HepG2 (cell line): ENCODE data around the gene SCART1. TPM values are rescaled to one million over a fixed set of nuclear protein-coding genes. Genes with fewer than 3 reads are reported as not detected.

ENCODE experiments used
- ATAC-seq: fragments of 200-7000 bp; cut with Tn5 transposase; 3 replicates; pipeline ENCODE4 v1.9.1; 2020; ENCODE audit warnings: mild to moderate bottlenecking, moderate library complexity
- BruUV-seq: library from RNA; stranded (reverse); fragments of 400-500 nt; replicated peaks from 2 replicates; lab custom pipeline; 2021; lab: Mats Ljungman, UMichigan
- CTCF ChIA-PET: fragments of 300-600 bp; formaldehyde crosslinking; extraction: SDS; loops from one replicate; lab custom pipeline; 2021; ENCODE audit warnings: low total read pairs, inconsistent platforms, low intra/inter-chr PET ratio; lab: Yijun Ruan, JAX
- POLR2A ChIA-PET: fragments of 350-600 bp; sonication (Branson Sonifier 250); formaldehyde crosslinking; loops from one replicate; lab custom pipeline; 2020; ENCODE audit warnings: antibody characterized with exemption, inconsistent platforms; lab: Yijun Ruan, JAX
- DNase-seq: peaks from one replicate; pipeline ENCODE4 v3.0.0-alpha.2; 2015; ENCODE audit warnings: low spot score
- FAIRE-seq: peaks from 3 replicates; lab custom pipeline; 2011; peaks lifted over from hg19 to GRCh38; lab: Jason Lieb, UNC
- H2AFZ ChIP-seq: one replicate; pipeline ENCODE4 v1.6.1; 2011; ENCODE audit warnings: low read length, inconsistent platforms
- H3K27ac ChIP-seq: fragments of 300-600 bp; 3 replicates; pipeline ENCODE4 v1.8.0; 2011; ENCODE audit warnings: mixed run types, mild to moderate bottlenecking, mixed read lengths, low read length, inconsistent platforms; ENCODE audit not compliant: insufficient read depth; ENCODE audit errors: extremely low read length
- H3K27me3 ChIP-seq, 2 experiments: fragments of 200-600 bp in 1 of 2; 2 replicates in 1 of 2; 3 replicates in 1 of 2; pipeline versions ENCODE4 v1.6.0 to v1.8.0; 2011; ENCODE audit warnings: low read length in 2 of 2, mild to moderate bottlenecking in 2 of 2, moderate library complexity in 2 of 2, inconsistent platforms in 1 of 2; ENCODE audit not compliant: insufficient read depth in 2 of 2, control insufficient read depth in 1 of 2
- H3K36me3 ChIP-seq, 2 experiments: fragments of 200-600 bp in 1 of 2; replicated peaks in 1 of 2; 2 replicates in 1 of 2; 3 replicates in 1 of 2; pipeline versions ENCODE4 v1.5.1 to v1.8.0; 2011; ENCODE audit warnings: low read length in 2 of 2, inconsistent platforms in 1 of 2; ENCODE audit not compliant: insufficient read depth in 2 of 2, control insufficient read depth in 1 of 2
- H3K4me1 ChIP-seq: 2 replicates; pipeline ENCODE4 v1.5.1; 2012; ENCODE audit warnings: low read length, inconsistent platforms; ENCODE audit not compliant: insufficient read depth
- H3K4me2 ChIP-seq: 2 replicates; pipeline ENCODE4 v1.6.0; 2011; ENCODE audit warnings: low read depth, low read length, inconsistent platforms
- H3K4me3 ChIP-seq, 3 experiments: fragments of 200-600 bp in 1 of 3; sonication (generic), shearing (Covaris generic) in 1 of 3; replicated peaks in 1 of 3; 2 replicates each; pipeline ENCODE4 v1.5.1; 2011 to 2016; ENCODE audit warnings: low read length in 3 of 3, inconsistent platforms in 2 of 3, low read depth in 2 of 3, mild to moderate bottlenecking in 2 of 3, control low read depth in 1 of 3, mixed read lengths in 1 of 3; ENCODE audit not compliant: insufficient read depth in 1 of 3
- H3K79me2 ChIP-seq: one replicate; pipeline ENCODE4 v1.6.1; 2011; ENCODE audit warnings: low read length, inconsistent platforms; ENCODE audit not compliant: insufficient read depth
- H3K9ac ChIP-seq: 2 replicates; pipeline ENCODE4 v1.6.0; 2011; ENCODE audit warnings: mild to moderate bottlenecking, low read depth, low read length, inconsistent platforms; ENCODE audit not compliant: insufficient read depth
- H3K9me3 ChIP-seq: 2 replicates; pipeline ENCODE4 v1.5.1; 2012; ENCODE audit warnings: mild to moderate bottlenecking, low read length
- H4K20me1 ChIP-seq: 2 replicates; pipeline ENCODE4 v1.6.0; 2011; ENCODE audit warnings: inconsistent platforms, mild to moderate bottlenecking, low read length, moderate library complexity; ENCODE audit not compliant: insufficient read depth
- ATF4 ChIP-seq, 2 experiments: fragments of 450-650 bp in 1 of 2; sonication (generic) in 1 of 2; formaldehyde crosslinking; IDR thresholded peaks; 2 replicates each; pipeline versions ENCODE4 v1.5.0 to v1.8.0; 2020 to 2022; ENCODE audit warnings: mild to moderate bottlenecking in 1 of 2, missing genetic modification reagents in 1 of 2
- BRCA1 ChIP-seq: sonication (generic); formaldehyde crosslinking; IDR thresholded peaks from 2 replicates; pipeline ENCODE4 v1.4.0; 2020; ENCODE audit warnings: missing genetic modification reagents
- CENPT ChIP-seq: sonication (generic); formaldehyde crosslinking; IDR thresholded peaks from 2 replicates; pipeline ENCODE4 v1.8.0; 2022; ENCODE audit warnings: low read depth, mild to moderate bottlenecking, moderate library complexity, missing genetic modification reagents
- FOXJ3 ChIP-seq: sonication (generic); formaldehyde crosslinking; IDR thresholded peaks from 2 replicates; pipeline ENCODE4 v1.4.0; 2020; ENCODE audit warnings: missing genetic modification reagents, mild to moderate bottlenecking, borderline replicate concordance
- KAT7 ChIP-seq: IDR thresholded peaks from 2 replicates; pipeline ENCODE4 v1.6.1; 2018; ENCODE audit warnings: borderline replicate concordance, missing compliant biosample characterization
- KDM1A ChIP-seq: IDR thresholded peaks from 2 replicates; pipeline ENCODE4 v1.6.1; 2016; ENCODE audit warnings: missing compliant biosample characterization
- SMAD1 ChIP-seq: sonication (generic); formaldehyde crosslinking; IDR thresholded peaks from 2 replicates; pipeline ENCODE4 v1.4.0; 2020; ENCODE audit warnings: missing genetic modification reagents, low read depth, mild to moderate bottlenecking, borderline replicate concordance
- SMYD3 ChIP-seq: sonication (generic); formaldehyde crosslinking; IDR thresholded peaks from 2 replicates; pipeline ENCODE4 v1.8.1; 2023; ENCODE audit warnings: mild to moderate bottlenecking, missing genetic modification reagents
- SOX6 ChIP-seq, 2 experiments: fragments of 450-650 bp in 1 of 2; sonication (generic) in 1 of 2; formaldehyde crosslinking in 1 of 2; IDR thresholded peaks; 2 replicates each; pipeline versions ENCODE4 v1.4.0 to v1.6.1; 2017 to 2020; ENCODE audit warnings: antibody characterized with exemption in 1 of 2, mild to moderate bottlenecking in 1 of 2, missing genetic modification reagents in 1 of 2
- TCF7 ChIP-seq: sonication (generic); IDR thresholded peaks from 2 replicates; pipeline ENCODE4 v1.6.1; 2016; ENCODE audit warnings: antibody characterized with exemption, low read depth
- TFAP4 ChIP-seq: sonication (generic); IDR thresholded peaks from 2 replicates; pipeline ENCODE4 v1.6.1; 2016; ENCODE audit warnings: low read depth, borderline replicate concordance
- YEATS2 ChIP-seq: sonication (generic); formaldehyde crosslinking; IDR thresholded peaks from 2 replicates; pipeline ENCODE4 v1.4.0; 2020; ENCODE audit warnings: missing genetic modification reagents, borderline replicate concordance
- ZMYM4 ChIP-seq: sonication (generic); formaldehyde crosslinking; IDR thresholded peaks from 2 replicates; pipeline ENCODE4 v1.8.1; 2023; ENCODE audit warnings: mild to moderate bottlenecking, missing genetic modification reagents
- ZNF20 ChIP-seq: sonication (generic); formaldehyde crosslinking; IDR thresholded peaks from 2 replicates; pipeline ENCODE4 v1.4.0; 2020; ENCODE audit warnings: mild to moderate bottlenecking, moderate library complexity, missing genetic modification reagents
- ZNF329 ChIP-seq: sonication (generic); formaldehyde crosslinking; IDR thresholded peaks from 2 replicates; pipeline ENCODE4 v1.9.0; 2021; ENCODE audit warnings: low read depth, mild to moderate bottlenecking, missing genetic modification reagents
- ZNF629 ChIP-seq: sonication (generic); formaldehyde crosslinking; conservative IDR thresholded peaks from 2 replicates; pipeline ENCODE4 v1.5.0; 2020; ENCODE audit warnings: missing genetic modification reagents
- in situ Hi-C: cut with HindIII; loops from 2 replicates; pipeline ENCODE4 v1.10.0; 2017; ENCODE audit warnings: low pct_unique_long_range_greater_than_20kb; ENCODE audit not compliant: extremely low pct_ligation_motif_present
- intact Hi-C: fragments of 100-400 bp; cut with micrococcal nuclease; formaldehyde crosslinking; loops from one replicate; pipeline ENCODE4 v1.10.0; 2022; ENCODE audit not compliant: unreplicated experiment
- polyA plus RNA-seq, 8 experiments: library from polyadenylated mRNA; depleted of rRNA in 3 of 8; stranded (reverse) in 7 of 8; unstranded in 1 of 8; fragments of >200 nt; fragmentation: Illumina TruSeq in 4 of 8; extraction: Trizol in 4 of 8; gene quantifications; 2 replicates each; pipeline versions ENCODE4 v1.2.1 to v1.2.3, GENCODE V29; 2011 to 2016; ENCODE audit warnings: low read depth in 4 of 8, missing spikeins in 1 of 8, mixed read lengths in 1 of 8; ENCODE audit not compliant: insufficient read depth in 1 of 8
- total RNA-seq, 5 experiments: library from RNA; depleted of rRNA; stranded (reverse); fragments of >200 nt; fragmentation: Illumina TruSeq; extraction: Trizol; gene quantifications; 2 replicates each; pipeline ENCODE4 v1.2.3, GENCODE V29; 2016; ENCODE audit warnings: low read depth in 1 of 5
- TF ChIP-seq, protein P1 (sequence below): sonication (generic); formaldehyde crosslinking; IDR thresholded peaks from 2 replicates; pipeline ENCODE4; 2020; ENCODE audit warnings: missing genetic modification reagents, mild to moderate bottlenecking, borderline replicate concordance

Gene SCART1
- total and polyA plus RNA-seq, 2 of the 13 experiments (the other 11 are each of a cell fraction or from before 2014, with no cell fraction given) = 0.46 to 1.1 TPM

DNA sequence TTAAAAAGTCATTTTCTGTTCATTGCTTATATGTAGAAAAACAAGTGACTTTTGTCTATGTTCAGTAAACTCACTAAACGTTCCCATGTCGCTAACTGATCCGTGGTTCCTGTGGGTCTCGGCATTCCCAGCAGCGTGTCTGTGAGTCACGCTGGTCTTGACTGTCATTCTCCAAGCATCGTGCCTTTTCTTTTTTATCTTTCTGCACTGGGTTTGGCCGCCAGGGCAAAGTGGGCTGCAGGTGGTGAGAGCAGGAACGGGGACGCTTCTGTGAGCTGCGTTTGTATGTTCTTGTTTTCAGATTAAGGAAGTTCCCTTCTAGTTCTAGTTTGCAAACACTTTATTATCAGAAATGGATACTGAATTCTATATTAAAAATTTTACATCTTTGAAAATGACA is 6.8 kb upstream of the SCART1 start (continued):
- TF ChIP-seq, protein P1, sequence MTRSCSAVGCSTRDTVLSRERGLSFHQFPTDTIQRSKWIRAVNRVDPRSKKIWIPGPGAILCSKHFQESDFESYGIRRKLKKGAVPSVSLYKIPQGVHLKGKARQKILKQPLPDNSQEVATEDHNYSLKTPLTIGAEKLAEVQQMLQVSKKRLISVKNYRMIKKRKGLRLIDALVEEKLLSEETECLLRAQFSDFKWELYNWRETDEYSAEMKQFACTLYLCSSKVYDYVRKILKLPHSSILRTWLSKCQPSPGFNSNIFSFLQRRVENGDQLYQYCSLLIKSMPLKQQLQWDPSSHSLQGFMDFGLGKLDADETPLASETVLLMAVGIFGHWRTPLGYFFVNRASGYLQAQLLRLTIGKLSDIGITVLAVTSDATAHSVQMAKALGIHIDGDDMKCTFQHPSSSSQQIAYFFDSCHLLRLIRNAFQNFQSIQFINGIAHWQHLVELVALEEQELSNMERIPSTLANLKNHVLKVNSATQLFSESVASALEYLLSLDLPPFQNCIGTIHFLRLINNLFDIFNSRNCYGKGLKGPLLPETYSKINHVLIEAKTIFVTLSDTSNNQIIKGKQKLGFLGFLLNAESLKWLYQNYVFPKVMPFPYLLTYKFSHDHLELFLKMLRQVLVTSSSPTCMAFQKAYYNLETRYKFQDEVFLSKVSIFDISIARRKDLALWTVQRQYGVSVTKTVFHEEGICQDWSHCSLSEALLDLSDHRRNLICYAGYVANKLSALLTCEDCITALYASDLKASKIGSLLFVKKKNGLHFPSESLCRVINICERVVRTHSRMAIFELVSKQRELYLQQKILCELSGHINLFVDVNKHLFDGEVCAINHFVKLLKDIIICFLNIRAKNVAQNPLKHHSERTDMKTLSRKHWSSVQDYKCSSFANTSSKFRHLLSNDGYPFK (CRISPR knock-in tag) = no peak
- no peak for TF ChIP-seq TCF7
- no peak for TF ChIP-seq YEATS2
- TF ChIP-seq BRCA1 (CRISPR knock-in tag) = no peak
- TF ChIP-seq KDM1A (CRISPR knock-in tag) = no peak
- no peak for TF ChIP-seq ZMYM4 (CRISPR knock-in tag)

- DNase-seq = no peak
- BruUV-seq = no TSS peak
- CTCF ChIA-PET = no interaction called here
- TF ChIP-seq ATF4 (CRISPR knock-in tag; IDR thresholded peaks at IDR 0.05) = no peak
- no peak for TF ChIP-seq CENPT (CRISPR knock-in tag)
- TF ChIP-seq FOXJ3 = no peak
- no peak for TF ChIP-seq TFAP4
- no peak for TF ChIP-seq KAT7 (CRISPR knock-in tag)
- no peak for TF ChIP-seq SMYD3 (CRISPR knock-in tag)
- no peak for TF ChIP-seq ZNF329 (CRISPR knock-in tag)
- TF ChIP-seq SMAD1 (CRISPR knock-in tag) = no peak
- no peak for TF ChIP-seq ZNF629 (CRISPR knock-in tag)
- no peak for TF ChIP-seq ZNF20 (CRISPR knock-in tag)
- no peak for TF ChIP-seq SOX6 (IDR thresholded peaks at IDR 0.05)
- no peak for TF ChIP-seq SOX6 (CRISPR knock-in tag; IDR thresholded peaks at IDR 0.05)
These were observed 5.6 kb upstream of the SCART1 start for GRCh38 chr10:133448120-133448519.

More at GRCh38 chr10:133448120-133448519, 5.6 kb upstream of the SCART1 start:
- Histone ChIP-seq H4K20me1 (no peaks in the 10 kb centered on the region), H3K27ac (no peak overlapping the region), H3K79me2 (no peaks in the 10 kb centered on the region), H3K4me1 (no peaks in the 10 kb centered on the region), H3K9me3 (peaks cover 27% of the 10 kb centered on the region), H3K27me3 (no peaks in the 10 kb centered on the region), H3K4me3 (no peak overlapping the region), H3K4me2 (no peak overlapping the region), H3K9ac (no peak overlapping the region), H3K36me3 (no peaks in the 10 kb centered on the region), H2AFZ (no peak overlapping the region)
- intact Hi-C loops (no loop called here), in situ Hi-C loops (no loop called here)
- no peak for FAIRE-seq
- ATAC-seq = no peak
- POLR2A ChIA-PET = no interaction called here
